ENCODE measurements around the gene PID1.

PID1 gene

GRCh38 chr2:229210641-229211040, 60.4 kb downstream of the PID1 start:
- Histone ChIP-seq H3K4ac (ENCODE audit: low read depth, low read length) (no peak overlapping the region), H2AK5ac (ENCODE audit: low read length) (no peak overlapping the region), H2BK5ac (ENCODE audit: low read length) (no peak overlapping the region), H3K9ac (ENCODE audit: low read length) (no peak overlapping the region), H3K4me2 (ENCODE audit: low read length) (no peak overlapping the region), H2BK120ac (ENCODE audit: low read depth, low read length) (no peak overlapping the region), H3K27ac (ENCODE audit: low read depth, low read length) (no peak overlapping the region), H2BK15ac (replicated peaks; ENCODE audit: low read depth) (no peak overlapping the region), H3K27me3 (ENCODE audit: insufficient read depth, low read length, poor library complexity) (no peaks in the 10 kb centered on the region), H3K23ac (ENCODE audit: low read length) (no peak overlapping the region), H3K36me3 (ENCODE audit: control insufficient read depth, insufficient read depth, low read length) (no peaks in the 10 kb centered on the region), H3K79me2 (ENCODE audit: control insufficient read depth, insufficient read depth, low read length) (no peaks in the 10 kb centered on the region), H4K8ac (ENCODE audit: low read depth, low read length) (no peak overlapping the region), H3K79me1 (ENCODE audit: low read length) (no peaks in the 10 kb centered on the region), H4K5ac (ENCODE audit: low read length) (no peak overlapping the region), H3K4me3 (ENCODE audit: low read length) (no peak overlapping the region), H3K56ac (ENCODE audit: low read length) (no peak overlapping the region), H3K18ac (ENCODE audit: low read length) (no peak overlapping the region), H3K4me1 (ENCODE audit: control insufficient read depth, low read depth, low read length) (no peaks in the 10 kb centered on the region)
- DNase-seq, result no peak
- no CpG with 5 or more reads among the region's 4 CpGs for WGBS (ENCODE audit: extremely low coverage, insufficient coverage, low lambda C conversion rate)

DNA sequence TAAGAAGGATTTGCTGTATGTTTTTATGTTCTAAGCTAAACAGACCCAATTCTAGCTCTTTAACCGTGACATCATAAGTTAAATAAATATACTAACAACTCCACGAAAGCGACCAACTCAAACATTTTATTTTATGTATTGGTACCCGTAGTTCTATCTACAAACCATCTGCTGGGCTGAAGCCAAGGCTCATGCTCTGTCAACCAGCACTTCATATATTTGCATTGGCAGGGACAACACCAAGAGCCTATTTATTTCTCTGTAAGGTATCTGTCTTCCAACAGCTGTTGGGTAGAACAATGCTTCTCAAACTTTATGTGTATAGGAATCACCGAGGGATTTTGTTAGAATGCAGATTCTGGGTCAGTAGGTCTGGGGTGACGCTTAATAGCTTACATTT, 64.5 kb downstream of the PID1 start:
- Histone ChIP-seq H3K23ac (ENCODE audit: low read length) (no peak overlapping the region), H3K4me2 (ENCODE audit: low read length) (no peak overlapping the region), H3K56ac (ENCODE audit: low read length) (no peak overlapping the region), H3K4me1 (ENCODE audit: control insufficient read depth, low read depth, low read length) (no peaks in the 10 kb centered on the region), H3K27me3 (ENCODE audit: insufficient read depth, low read length, poor library complexity) (no peaks in the 10 kb centered on the region), H3K79me1 (ENCODE audit: low read length) (no peaks in the 10 kb centered on the region), H3K27ac (ENCODE audit: low read depth, low read length) (no peak overlapping the region), H3K9ac (ENCODE audit: low read length) (no peak overlapping the region), H3K4ac (ENCODE audit: low read depth, low read length) (no peak overlapping the region), H2AK5ac (ENCODE audit: low read length) (no peak overlapping the region), H3K79me2 (ENCODE audit: control insufficient read depth, insufficient read depth, low read length) (no peaks in the 10 kb centered on the region), H2BK120ac (ENCODE audit: low read depth, low read length) (no peak overlapping the region), H3K36me3 (ENCODE audit: control insufficient read depth, insufficient read depth, low read length) (no peaks in the 10 kb centered on the region), H2BK5ac (ENCODE audit: low read length) (no peak overlapping the region), H4K5ac (ENCODE audit: low read length) (no peak overlapping the region), H3K4me3 (ENCODE audit: low read length) (no peak overlapping the region), H3K18ac (ENCODE audit: low read length) (no peak overlapping the region), H2BK15ac (replicated peaks; ENCODE audit: low read depth) (no peak overlapping the region), H4K8ac (ENCODE audit: low read depth, low read length) (no peak overlapping the region)
- WGBS (ENCODE audit: extremely low coverage, insufficient coverage, low lambda C conversion rate), result 100% methylated on average over 2 of the region's 6 CpGs
- DNase-seq, result no peak

DNA sequence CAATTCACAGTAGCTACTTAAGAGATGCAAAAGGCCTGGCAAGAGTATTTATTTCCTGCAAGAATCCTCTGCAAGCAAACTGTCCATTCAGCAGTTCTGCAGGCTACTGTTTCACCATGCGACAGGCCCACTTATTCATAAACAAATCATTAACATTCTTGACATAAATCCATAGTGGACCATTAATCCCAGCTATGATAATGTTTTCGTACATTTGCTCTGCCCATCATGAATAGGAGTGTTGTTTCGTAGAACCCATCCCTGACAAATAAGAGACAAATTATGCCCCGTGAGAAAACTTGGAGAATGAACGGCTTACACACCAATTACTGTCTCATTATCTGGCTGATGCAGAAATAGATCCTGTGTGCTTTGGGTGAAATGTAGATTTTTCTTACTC, 65.4 kb downstream of the PID1 start:
- Histone ChIP-seq H3K27me3 (ENCODE audit: insufficient read depth, low read length, poor library complexity) (no peaks in the 10 kb centered on the region), H3K18ac (ENCODE audit: low read length) (no peak overlapping the region), H3K4ac (ENCODE audit: low read depth, low read length) (no peak overlapping the region), H3K56ac (ENCODE audit: low read length) (no peak overlapping the region), H3K79me2 (ENCODE audit: control insufficient read depth, insufficient read depth, low read length) (no peaks in the 10 kb centered on the region), H3K79me1 (ENCODE audit: low read length) (no peaks in the 10 kb centered on the region), H3K27ac (ENCODE audit: low read depth, low read length) (no peak overlapping the region), H3K9ac (ENCODE audit: low read length) (no peak overlapping the region), H3K23ac (ENCODE audit: low read length) (no peak overlapping the region), H2AK5ac (ENCODE audit: low read length) (no peak overlapping the region), H3K4me2 (ENCODE audit: low read length) (no peak overlapping the region), H4K8ac (ENCODE audit: low read depth, low read length) (no peak overlapping the region), H3K36me3 (ENCODE audit: control insufficient read depth, insufficient read depth, low read length) (no peaks in the 10 kb centered on the region), H3K4me3 (ENCODE audit: low read length) (no peak overlapping the region), H2BK120ac (ENCODE audit: low read depth, low read length) (no peak overlapping the region), H2BK5ac (ENCODE audit: low read length) (no peak overlapping the region), H4K5ac (ENCODE audit: low read length) (no peak overlapping the region), H2BK15ac (replicated peaks; ENCODE audit: low read depth) (no peak overlapping the region), H3K4me1 (ENCODE audit: control insufficient read depth, low read depth, low read length) (no peaks in the 10 kb centered on the region)
- DNase-seq, result no peak
- WGBS (ENCODE audit: extremely low coverage, insufficient coverage, low lambda C conversion rate), result no CpG with 5 or more reads among the region's 5 CpGs

DNA sequence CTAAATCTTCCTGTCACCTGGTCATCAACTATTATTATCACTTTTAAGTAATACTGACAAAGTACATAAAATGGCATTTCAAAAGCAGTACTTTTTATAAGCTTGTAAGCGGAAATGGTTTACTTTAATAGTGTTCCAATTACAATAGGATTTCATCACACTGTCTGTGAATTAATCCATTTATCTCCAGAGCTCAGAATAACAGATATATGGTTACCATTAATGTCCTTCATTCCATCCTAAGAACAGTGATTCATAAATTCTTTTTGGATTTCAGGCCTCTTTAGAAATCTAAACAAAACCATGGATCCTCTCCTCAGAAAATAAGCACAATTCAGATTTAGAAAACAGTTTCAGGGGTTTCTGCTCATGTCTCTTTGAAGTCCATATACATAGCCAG, 68.4 kb downstream of the PID1 start:
- no peak overlapping the region for H3K23ac ChIP-seq (ENCODE audit: low read length)
- no peaks in the 10 kb centered on the region for H3K79me1 ChIP-seq (ENCODE audit: low read length)
- H3K27me3 ChIP-seq (ENCODE audit: insufficient read depth, low read length, poor library complexity), result no peaks in the 10 kb centered on the region
- DNase-seq, result no peak
- H2BK120ac ChIP-seq (ENCODE audit: low read depth, low read length), result no peak overlapping the region
- no peak overlapping the region for H4K8ac ChIP-seq (ENCODE audit: low read depth, low read length)
- no peak overlapping the region for H3K56ac ChIP-seq (ENCODE audit: low read length)
- H2BK5ac ChIP-seq (ENCODE audit: low read length), result no peak overlapping the region
- H2BK15ac ChIP-seq (replicated peaks; ENCODE audit: low read depth), result no peak overlapping the region
- H3K9ac ChIP-seq (ENCODE audit: low read length), result no peak overlapping the region
- H3K36me3 ChIP-seq (ENCODE audit: control insufficient read depth, insufficient read depth, low read length), result no peaks in the 10 kb centered on the region
- WGBS (ENCODE audit: extremely low coverage, insufficient coverage, low lambda C conversion rate), result no CpG with 5 or more reads among the region's 1 CpG
- H3K79me2 ChIP-seq (ENCODE audit: control insufficient read depth, insufficient read depth, low read length), result no peaks in the 10 kb centered on the region
- no peaks in the 10 kb centered on the region for H3K4me1 ChIP-seq (ENCODE audit: control insufficient read depth, low read depth, low read length)
- H3K4me2 ChIP-seq (ENCODE audit: low read length), result no peak overlapping the region
- no peak overlapping the region for H2AK5ac ChIP-seq (ENCODE audit: low read length)
- no peak overlapping the region for H3K4me3 ChIP-seq (ENCODE audit: low read length)
- H3K18ac ChIP-seq (ENCODE audit: low read length), result no peak overlapping the region
- no peak overlapping the region for H3K27ac ChIP-seq (ENCODE audit: low read depth, low read length)
- H4K5ac ChIP-seq (ENCODE audit: low read length), result no peak overlapping the region
- no peak overlapping the region for H3K4ac ChIP-seq (ENCODE audit: low read depth, low read length)

DNA sequence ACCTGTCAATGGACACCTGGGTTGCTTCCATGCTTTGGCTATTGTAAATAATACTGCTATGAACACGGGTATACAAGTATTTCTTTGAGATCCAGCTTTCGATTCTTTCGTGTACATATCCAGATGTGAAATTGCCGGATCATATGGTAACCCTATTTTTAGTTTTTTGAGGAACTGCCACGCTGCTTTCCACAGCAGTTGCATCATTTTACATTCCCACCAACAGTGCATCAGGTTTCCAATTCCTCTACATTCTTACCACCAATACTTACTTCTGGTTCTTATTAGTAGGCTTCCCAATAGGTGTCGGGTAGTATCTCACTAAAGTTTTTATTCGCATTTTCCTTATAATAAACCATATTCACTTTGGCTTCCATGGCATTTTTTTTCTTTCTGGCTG, 69.6 kb downstream of the PID1 start:
- Histone ChIP-seq H3K36me3 (ENCODE audit: control insufficient read depth, insufficient read depth, low read length) (no peaks in the 10 kb centered on the region), H3K27ac (ENCODE audit: low read depth, low read length) (no peak overlapping the region), H2BK5ac (ENCODE audit: low read length) (no peak overlapping the region), H3K79me2 (ENCODE audit: control insufficient read depth, insufficient read depth, low read length) (no peaks in the 10 kb centered on the region), H3K56ac (ENCODE audit: low read length) (no peak overlapping the region), H3K9ac (ENCODE audit: low read length) (no peak overlapping the region), H3K18ac (ENCODE audit: low read length) (no peak overlapping the region), H3K79me1 (ENCODE audit: low read length) (no peaks in the 10 kb centered on the region), H4K5ac (ENCODE audit: low read length) (no peak overlapping the region), H3K27me3 (ENCODE audit: insufficient read depth, low read length, poor library complexity) (no peaks in the 10 kb centered on the region), H3K4ac (ENCODE audit: low read depth, low read length) (no peak overlapping the region), H3K4me2 (ENCODE audit: low read length) (no peak overlapping the region), H3K4me3 (ENCODE audit: low read length) (no peak overlapping the region), H2AK5ac (ENCODE audit: low read length) (no peak overlapping the region), H3K23ac (ENCODE audit: low read length) (no peak overlapping the region), H2BK120ac (ENCODE audit: low read depth, low read length) (no peak overlapping the region), H4K8ac (ENCODE audit: low read depth, low read length) (no peak overlapping the region), H2BK15ac (replicated peaks; ENCODE audit: low read depth) (no peak overlapping the region), H3K4me1 (ENCODE audit: control insufficient read depth, low read depth, low read length) (no peaks in the 10 kb centered on the region)
- no peak for DNase-seq
- WGBS (ENCODE audit: extremely low coverage, insufficient coverage, low lambda C conversion rate), result no CpG with 5 or more reads among the region's 7 CpGs

- DNase-seq, result no peak
- Histone ChIP-seq H3K79me1 (ENCODE audit: low read length) (no peaks in the 10 kb centered on the region), H3K4me3 (ENCODE audit: low read length) (no peak overlapping the region), H4K8ac (ENCODE audit: low read depth, low read length) (no peak overlapping the region), H2AK5ac (ENCODE audit: low read length) (no peak overlapping the region), H2BK15ac (replicated peaks; ENCODE audit: low read depth) (no peak overlapping the region), H3K4me1 (ENCODE audit: control insufficient read depth, low read depth, low read length) (no peaks in the 10 kb centered on the region), H3K18ac (ENCODE audit: low read length) (no peak overlapping the region), H3K4ac (ENCODE audit: low read depth, low read length) (no peak overlapping the region), H3K23ac (ENCODE audit: low read length) (no peak overlapping the region), H3K27ac (ENCODE audit: low read depth, low read length) (no peak overlapping the region), H3K36me3 (ENCODE audit: control insufficient read depth, insufficient read depth, low read length) (no peaks in the 10 kb centered on the region), H3K4me2 (ENCODE audit: low read length) (no peak overlapping the region), H3K27me3 (ENCODE audit: insufficient read depth, low read length, poor library complexity) (no peaks in the 10 kb centered on the region), H2BK5ac (ENCODE audit: low read length) (no peak overlapping the region), H4K5ac (ENCODE audit: low read length) (no peak overlapping the region), H2BK120ac (ENCODE audit: low read depth, low read length) (no peak overlapping the region), H3K56ac (ENCODE audit: low read length) (no peak overlapping the region), H3K79me2 (ENCODE audit: control insufficient read depth, insufficient read depth, low read length) (no peaks in the 10 kb centered on the region), H3K9ac (ENCODE audit: low read length) (no peak overlapping the region)
- no CpG with 5 or more reads among the region's 2 CpGs for WGBS (ENCODE audit: extremely low coverage, insufficient coverage, low lambda C conversion rate)
These were observed 71.8 kb downstream of the PID1 start for GRCh38 chr2:229199267-229199666.
